ENCODE data around the gene AFAP1L1.

AFAP1L1 gene

GRCh38 chr5:149294872-149295829 is 23.5 kb downstream of the AFAP1L1 start:
- H3K36me3 Mint-ChIP-seq (ENCODE audit: low read depth) = no peaks in the 10 kb centered on the region
- H3K4me1 Mint-ChIP-seq = peaks cover 43% of the 10 kb centered on the region
- peaks cover 3% of the 10 kb centered on the region for H3K27me3 Mint-ChIP-seq (ENCODE audit: low read depth, poor library complexity)
- TF ChIP-seq CTCF (IDR thresholded peaks at IDR 0.05) = no peak
- H3K27ac Mint-ChIP-seq = peak overlapping the region; percentile 31
- H3K4me3 Mint-ChIP-seq = peak overlapping the region; percentile 20
- no peak for DNase-seq
- H3K9me3 Mint-ChIP-seq = no peaks in the 10 kb centered on the region

- no peaks in the 10 kb centered on the region for H3K27me3 Mint-ChIP-seq (ENCODE audit: low read depth, poor library complexity)
- H3K4me1 Mint-ChIP-seq = peaks cover 43% of the 10 kb centered on the region
- DNase-seq = no peak
- no peak overlapping the region for H3K27ac Mint-ChIP-seq
- TF ChIP-seq CTCF (IDR thresholded peaks at IDR 0.05) = no peak
- H3K9me3 Mint-ChIP-seq = no peaks in the 10 kb centered on the region
- no peak overlapping the region for H3K4me3 Mint-ChIP-seq
- H3K36me3 Mint-ChIP-seq (ENCODE audit: low read depth) = no peaks in the 10 kb centered on the region
These were observed 25.8 kb downstream of the AFAP1L1 start for GRCh38 chr5:149297340-149298025.

GRCh38 chr5:149298163-149298562 is 26.5 kb downstream of the AFAP1L1 start:
- no peaks in the 10 kb centered on the region for H3K27me3 Mint-ChIP-seq (ENCODE audit: low read depth, poor library complexity)
- no peak for TF ChIP-seq CTCF (IDR thresholded peaks at IDR 0.05)
- H3K36me3 Mint-ChIP-seq (ENCODE audit: low read depth) = no peaks in the 10 kb centered on the region
- no peak for DNase-seq
- peaks cover 43% of the 10 kb centered on the region for H3K4me1 Mint-ChIP-seq
- H3K9me3 Mint-ChIP-seq = no peaks in the 10 kb centered on the region
- peak overlapping the region; percentile 47 for H3K27ac Mint-ChIP-seq
- H3K4me3 Mint-ChIP-seq = no peak overlapping the region

- no peaks in the 10 kb centered on the region for H3K9me3 Mint-ChIP-seq
- H3K4me3 Mint-ChIP-seq = no peak overlapping the region
- peaks cover 43% of the 10 kb centered on the region for H3K4me1 Mint-ChIP-seq
- no peak for TF ChIP-seq CTCF (IDR thresholded peaks at IDR 0.05)
- H3K36me3 Mint-ChIP-seq (ENCODE audit: low read depth) = no peaks in the 10 kb centered on the region
- no peaks in the 10 kb centered on the region for H3K27me3 Mint-ChIP-seq (ENCODE audit: low read depth, poor library complexity)
- no peak overlapping the region for H3K27ac Mint-ChIP-seq
- no peak for DNase-seq
These were observed 27.3 kb downstream of the AFAP1L1 start for GRCh38 chr5:149298842-149299404.

- no peaks in the 10 kb centered on the region for H3K9me3 Mint-ChIP-seq
- no peak for TF ChIP-seq CTCF (IDR thresholded peaks at IDR 0.05)
- H3K4me3 Mint-ChIP-seq = no peak overlapping the region
These were observed 27.9 kb downstream of the AFAP1L1 start for GRCh38 chr5:149299451-149300054.

More at GRCh38 chr5:149299451-149300054, 27.9 kb downstream of the AFAP1L1 start:
- Mint-ChIP-seq H3K36me3 (ENCODE audit: low read depth) (no peaks in the 10 kb centered on the region), H3K27me3 (ENCODE audit: low read depth, poor library complexity) (no peaks in the 10 kb centered on the region), H3K4me1 (peaks cover 45% of the 10 kb centered on the region), H3K27ac (peak overlapping the region; percentile 29)
- DNase-seq = no peak

All from nephron progenitor cell (in vitro differentiated cells).